ENCODE results near the gene MEIS2. TPM values are rescaled to one million over a fixed set of nuclear protein-coding genes. Genes with fewer than 3 reads are reported as not detected.

MEIS2 gene
- total RNA-seq, 4 donors from 2014 or later: 14.8 to 28.4 (median 20.4) TPM

GRCh38 chr15:36875740-36876334 lies 224.5 kb downstream of the MEIS2 start:
- Histone ChIP-seq H3K27me3 (peaks cover 17% of the 10 kb centered on the region), H3K27ac (no peak overlapping the region), H3K36me3 (no peaks in the 10 kb centered on the region), H3K4me3 (replicated peaks in 1 of 3) (no peak overlapping the region), H3K9me3 (no peaks in the 10 kb centered on the region), H3K4me1 (peaks cover 0 to 8% of the 10 kb centered on the region in 2 donors)
- no peak for DNase-seq
- 62 to 79% methylated on average over 2 of the region's 2 CpGs for WGBS, 2 donors
- intact Hi-C loops (cut with DNase I): no loop called here
- no peak for TF ChIP-seq CTCF (IDR thresholded peaks at IDR 0.05)
- TF ChIP-seq POLR2A (IDR thresholded peaks at IDR 0.05): no peak

GRCh38 chr15:36874930-36875329 lies 225.4 kb downstream of the MEIS2 start:
- Histone ChIP-seq H3K36me3 (no peaks in the 10 kb centered on the region), H3K4me3 (replicated peaks in 1 of 3) (no peak overlapping the region), H3K27me3 (peaks cover 10% of the 10 kb centered on the region), H3K9me3 (no peaks in the 10 kb centered on the region), H3K4me1 (no peaks in the 10 kb centered on the region), H3K27ac (no peak overlapping the region)
- no peak for TF ChIP-seq POLR2A (IDR thresholded peaks at IDR 0.05)
- TF ChIP-seq CTCF (IDR thresholded peaks at IDR 0.05): no peak
- DNase-seq: no peak
- intact Hi-C loops (cut with DNase I): no loop called here
- 84 to 89% methylated on average over 5 of the region's 5 CpGs for WGBS, 2 donors

- intact Hi-C loops (cut with DNase I): no loop called here
- Histone ChIP-seq H3K9me3 (no peaks in the 10 kb centered on the region), H3K4me1 (no peaks in the 10 kb centered on the region), H3K27me3 (no peaks in the 10 kb centered on the region), H3K4me3 (replicated peaks in 1 of 3) (no peak overlapping the region), H3K27ac (no peak overlapping the region), H3K36me3 (no peaks in the 10 kb centered on the region)
- WGBS, 2 donors: 93 to 96% methylated on average over 4 of the region's 4 CpGs
- TF ChIP-seq CTCF (IDR thresholded peaks at IDR 0.05): no peak
- TF ChIP-seq POLR2A (IDR thresholded peaks at IDR 0.05): no peak
- no peak for DNase-seq
These were observed 232.9 kb downstream of the MEIS2 start for GRCh38 chr15:36867436-36867835.

- no peak for DNase-seq
- no peak overlapping the region for H3K4me3 ChIP-seq (replicated peaks in 1 of 3)
- intact Hi-C loops (cut with DNase I): no loop called here
- H3K27ac ChIP-seq: no peak overlapping the region
- WGBS, 2 donors: 95 to 97% methylated on average over 3 of the region's 3 CpGs
- H3K4me1 ChIP-seq: no peaks in the 10 kb centered on the region
- H3K27me3 ChIP-seq: no peaks in the 10 kb centered on the region
- H3K36me3 ChIP-seq: no peaks in the 10 kb centered on the region
- no peaks in the 10 kb centered on the region for H3K9me3 ChIP-seq
- TF ChIP-seq CTCF (IDR thresholded peaks at IDR 0.05): no peak
- TF ChIP-seq POLR2A (IDR thresholded peaks at IDR 0.05): no peak
These were observed 233.5 kb downstream of the MEIS2 start for GRCh38 chr15:36866896-36867295.

GRCh38 chr15:36863570-36863969 lies 236.8 kb downstream of the MEIS2 start:
- H3K27me3 ChIP-seq: no peaks in the 10 kb centered on the region
- H3K27ac ChIP-seq: no peak overlapping the region
- no peak overlapping the region for H3K4me3 ChIP-seq (replicated peaks in 1 of 3)
- TF ChIP-seq CTCF (IDR thresholded peaks at IDR 0.05) (no peak), POLR2A (IDR thresholded peaks at IDR 0.05) (no peak)
- H3K36me3 ChIP-seq: no peaks in the 10 kb centered on the region
- H3K4me1 ChIP-seq: no peaks in the 10 kb centered on the region
- no peak for DNase-seq
- H3K9me3 ChIP-seq: no peaks in the 10 kb centered on the region
- 72 to 73% methylated on average over 4 of the region's 4 CpGs for WGBS, 2 donors
- intact Hi-C loops (cut with DNase I): no loop called here

Measured in thyroid gland (tissue), 4 donors.